Mucosa of descending colon (tissue), 3 donors: ENCODE results near the gene IFT88. TPM values are rescaled to one million over a fixed set of nuclear protein-coding genes. Genes with fewer than 3 reads are reported as not detected.

Experiments used
- ATAC-seq: fragments of 200-7000 bp; cut with Tn5 transposase; one replicate; pipeline ENCODE4 v1.9.1; 2020; ENCODE audit warnings: mild to moderate bottlenecking, moderate library complexity
- DNase-seq, 3 donors: peaks; one replicate each; pipeline ENCODE4 v3.0.0-alpha.2; 2020
- H3K36me3 ChIP-seq: fragments of 200-600 bp; one replicate; pipeline ENCODE4 v1.8.0; 2021; ENCODE audit warnings: low read depth, mild to moderate bottlenecking
- H3K4me1 ChIP-seq: fragments of 200-600 bp; one replicate; pipeline ENCODE4 v1.8.0; 2021; ENCODE audit warnings: low read depth, mild to moderate bottlenecking
- H3K4me3 ChIP-seq: fragments of 200-600 bp; one replicate; pipeline ENCODE4 v1.8.0; 2021; ENCODE audit warnings: mild to moderate bottlenecking
- H3K9me3 ChIP-seq: fragments of 200-600 bp; one replicate; pipeline ENCODE4 v1.8.0; 2021; ENCODE audit warnings: mild to moderate bottlenecking
- CTCF ChIP-seq: fragments of 200-600 bp; IDR thresholded peaks from one replicate; pipeline ENCODE4 v1.8.0; 2022; ENCODE audit warnings: antibody characterized with exemption, mild to moderate bottlenecking
- intact Hi-C, 2 donors: fragments of 100-400 bp; cut with DNase I in 1 of 2; cut with micrococcal nuclease in 1 of 2; formaldehyde crosslinking; loops; one replicate each; pipeline versions ENCODE4 v1.11.0 to v1.11.1; 2022; cut with DNase I, micrococcal nuclease
- total RNA-seq, 3 donors: library from RNA; stranded (reverse); fragmentation: NEBNext Ultra II Directional in 2 of 3; extraction: Animal tissue kit (Norgen Biotek cat#: 25700) in 2 of 3; gene quantifications; one replicate each; pipeline versions ENCODE4 v1.2.1 to v1.2.4, GENCODE V29; 2021 to 2023
- donor health status: DM: no; HTN: no; CAD: no; lungs with moderate emphysema.
- donor health status: DM: no; HTN: no; CAD: no.
- donor health status: DM: no; HTN: yes; CAD: no.

IFT88 gene
- total RNA-seq, 3 donors from 2014 or later, result 17.2 to 23.4 (median 19.7) TPM

- Histone ChIP-seq H3K9me3 (no peaks in the 10 kb centered on the region), H3K4me3 (no peak overlapping the region), H3K36me3 (no peaks in the 10 kb centered on the region), H3K4me1 (no peaks in the 10 kb centered on the region)
- intact Hi-C loops, result no loop called here
- TF ChIP-seq CTCF, result no peak
- DNase-seq, result no peak
- ATAC-seq, result no peak
Measured at GRCh38 chr13:20696073-20696472, 129.1 kb downstream of the IFT88 start.

- intact Hi-C loops, result no loop called here
- Histone ChIP-seq H3K36me3 (no peaks in the 10 kb centered on the region), H3K9me3 (no peaks in the 10 kb centered on the region), H3K4me3 (no peak overlapping the region), H3K4me1 (peaks cover 9% of the 10 kb centered on the region)
- TF ChIP-seq CTCF, result no peak
- no peak for DNase-seq
- ATAC-seq, result no peak
Measured at GRCh38 chr13:20699715-20700114, 132.8 kb downstream of the IFT88 start.

- Histone ChIP-seq H3K9me3 (no peaks in the 10 kb centered on the region), H3K36me3 (no peaks in the 10 kb centered on the region), H3K4me3 (no peak overlapping the region), H3K4me1 (peaks cover 9% of the 10 kb centered on the region)
- no peak for TF ChIP-seq CTCF
- no peak for ATAC-seq
- no peak for DNase-seq
- intact Hi-C loops, result no loop called here
Measured at GRCh38 chr13:20700288-20700687, 133.3 kb downstream of the IFT88 start.

GRCh38 chr13:20701461-20701860 lies 134.5 kb downstream of the IFT88 start:
- ATAC-seq (no peak), DNase-seq (no peak)
- intact Hi-C loops, result no loop called here
- TF ChIP-seq CTCF, result no peak
- Histone ChIP-seq H3K4me1 (peaks cover 9% of the 10 kb centered on the region), H3K9me3 (no peaks in the 10 kb centered on the region), H3K36me3 (no peaks in the 10 kb centered on the region), H3K4me3 (no peak overlapping the region)

GRCh38 chr13:20702530-20702914 lies 135.6 kb downstream of the IFT88 start:
- TF ChIP-seq CTCF, result no peak
- peak in 1 of 3 donors; percentile 33 for DNase-seq
- H3K4me1 ChIP-seq, result peaks cover 9% of the 10 kb centered on the region
- H3K9me3 ChIP-seq, result no peaks in the 10 kb centered on the region
- H3K4me3 ChIP-seq, result no peak overlapping the region
- no peaks in the 10 kb centered on the region for H3K36me3 ChIP-seq
- intact Hi-C loops, result no loop called here
- peak; percentile 19 for ATAC-seq
